Thyroid gland (tissue), 4 donors: ENCODE measurements around the gene ELFN1. TPM values are rescaled to one million over a fixed set of nuclear protein-coding genes. Genes with fewer than 3 reads are reported as not detected.

Source experiments
- DNase-seq, 2 donors: peaks; one replicate each; pipeline ENCODE4 v3.0.0-alpha.2; 2019
- H3K27ac ChIP-seq, 3 donors: fragments of 200-600 bp; sonication (generic); 1 replicate in 2 of 3; 2 replicates in 1 of 3; pipeline ENCODE4 v1.5.1; 2016 to 2019; ENCODE audit warnings: mild to moderate bottlenecking in 1 of 3, moderate library complexity in 1 of 3
- H3K27me3 ChIP-seq: fragments of 200-600 bp; sonication (generic); one replicate; pipeline ENCODE4 v1.5.1; 2019
- H3K36me3 ChIP-seq, 2 donors: fragments of 200-600 bp; sonication (generic); one replicate each; pipeline ENCODE4 v1.5.1; 2016 to 2019
- H3K4me1 ChIP-seq, 2 donors: fragments of 200-600 bp; sonication (generic); one replicate each; pipeline ENCODE4 v1.5.1; 2017 to 2019
- H3K4me3 ChIP-seq, 3 donors: fragments of 200-600 bp; sonication (generic); replicated peaks in 1 of 3; 1 replicate in 2 of 3; 2 replicates in 1 of 3; pipeline ENCODE4 v1.5.1; 2016; ENCODE audit warnings: mild to moderate bottlenecking in 1 of 3
- H3K9me3 ChIP-seq: fragments of 200-600 bp; sonication (generic); one replicate; pipeline ENCODE4 v1.5.1; 2017
- CTCF ChIP-seq, 6 experiments: fragments of 200-600 bp in 3 of 6; fragments of 450-650 bp in 3 of 6; sonication (generic) in 3 of 6; IDR thresholded peaks; one replicate each; pipeline ENCODE4 v1.5.1; 2016 to 2019; ENCODE audit warnings: antibody characterized with exemption in 6 of 6, mild to moderate bottlenecking in 2 of 6, inconsistent platforms in 1 of 6, moderate library complexity in 1 of 6
- POLR2A ChIP-seq, 2 donors: fragments of 450-650 bp; IDR thresholded peaks; one replicate each; pipeline ENCODE4 v1.6.1; 2017; ENCODE audit warnings: antibody characterized with exemption in 2 of 2, mild to moderate bottlenecking in 2 of 2, moderate library complexity in 1 of 2
- WGBS, 2 donors: methylation state at CpG; one replicate each; pipeline ENCODE4 v1.1.5; 2017; 5-methylcytosine and 5-hydroxymethylcytosine counted together
- intact Hi-C: fragments of 100-400 bp; cut with DNase I; formaldehyde crosslinking; loops from one replicate; pipeline ENCODE4 v1.15.1; 2023
- total RNA-seq, 4 donors: library from RNA; depleted of rRNA; stranded (reverse); fragments of >200 nt; gene quantifications; one replicate each; pipeline ENCODE4 v1.2.3, GENCODE V29; 2016

ELFN1 gene
- total RNA-seq, 4 donors from 2014 or later: 0.11 to 0.96 (median 0.54) TPM

- H3K36me3 ChIP-seq: no peaks in the 10 kb centered on the region
- no peak overlapping the region for H3K27ac ChIP-seq
- TF ChIP-seq CTCF (IDR thresholded peaks at IDR 0.05): no peak
- TF ChIP-seq POLR2A (IDR thresholded peaks at IDR 0.05): no peak
- no peak for DNase-seq
- no peaks in the 10 kb centered on the region for H3K4me1 ChIP-seq
- H3K4me3 ChIP-seq: no peak overlapping the region
- intact Hi-C loops: no loop called here
- no peaks in the 10 kb centered on the region for H3K9me3 ChIP-seq
- WGBS, 2 donors: 66 to 73% methylated on average over 13 of the region's 13 CpGs
- H3K27me3 ChIP-seq: no peaks in the 10 kb centered on the region
Measured at GRCh38 chr7:1757601-1758000, 87.5 kb downstream of the ELFN1 start.

- Histone ChIP-seq H3K27me3 (no peaks in the 10 kb centered on the region), H3K9me3 (no peaks in the 10 kb centered on the region), H3K4me1 (no peaks in the 10 kb centered on the region), H3K36me3 (no peaks in the 10 kb centered on the region), H3K27ac (no peak overlapping the region), H3K4me3 (no peak overlapping the region)
- WGBS, 2 donors: 70% methylated on average over 15 of the region's 15 CpGs
- TF ChIP-seq POLR2A (IDR thresholded peaks at IDR 0.05): no peak
- TF ChIP-seq CTCF (IDR thresholded peaks at IDR 0.05): no peak
- DNase-seq: no peak
- intact Hi-C loops: no loop called here
Measured at GRCh38 chr7:1758028-1758858, 88.2 kb downstream of the ELFN1 start.

GRCh38 chr7:1758859-1759521, 88.9 kb downstream of the ELFN1 start:
- H3K9me3 ChIP-seq: no peaks in the 10 kb centered on the region
- H3K27me3 ChIP-seq: no peaks in the 10 kb centered on the region
- no peak overlapping the region for H3K27ac ChIP-seq
- no peaks in the 10 kb centered on the region for H3K4me1 ChIP-seq
- TF ChIP-seq POLR2A (IDR thresholded peaks at IDR 0.05): no peak
- no peak for TF ChIP-seq CTCF (IDR thresholded peaks at IDR 0.05)
- no peaks in the 10 kb centered on the region for H3K36me3 ChIP-seq
- H3K4me3 ChIP-seq: no peak overlapping the region
- intact Hi-C loops: no loop called here
- 85 to 89% methylated on average over 18 to 21 of the region's 32 CpGs for WGBS, 2 donors
- no peak for DNase-seq

GRCh38 chr7:1761097-1761496, 91.0 kb downstream of the ELFN1 start:
- intact Hi-C loops: no loop called here
- WGBS, 2 donors: 81 to 82% methylated on average over 13 of the region's 13 CpGs
- no peak for DNase-seq
- H3K27ac ChIP-seq: no peak overlapping the region
- H3K4me1 ChIP-seq: no peaks in the 10 kb centered on the region
- no peaks in the 10 kb centered on the region for H3K36me3 ChIP-seq
- no peak for TF ChIP-seq POLR2A (IDR thresholded peaks at IDR 0.05)
- TF ChIP-seq CTCF (IDR thresholded peaks at IDR 0.05): no peak
- no peak overlapping the region for H3K4me3 ChIP-seq
- H3K27me3 ChIP-seq: no peaks in the 10 kb centered on the region
- no peaks in the 10 kb centered on the region for H3K9me3 ChIP-seq

- Histone ChIP-seq H3K27ac (no peak overlapping the region), H3K27me3 (no peaks in the 10 kb centered on the region), H3K36me3 (no peaks in the 10 kb centered on the region), H3K4me3 (no peak overlapping the region), H3K4me1 (no peaks in the 10 kb centered on the region), H3K9me3 (no peaks in the 10 kb centered on the region)
- TF ChIP-seq POLR2A (IDR thresholded peaks at IDR 0.05) (no peak), CTCF (IDR thresholded peaks at IDR 0.05) (no peak)
- no peak for DNase-seq
- intact Hi-C loops: no loop called here
- WGBS, 2 donors: 57 to 61% methylated on average over 11 of the region's 11 CpGs
Measured at GRCh38 chr7:1761774-1762173, 91.7 kb downstream of the ELFN1 start.
